H7 (cell line): ENCODE data around the gene DMPK. TPM values are rescaled to one million over a fixed set of nuclear protein-coding genes. Genes with fewer than 3 reads are reported as not detected.
"Not testable (repeated sequence)": the region's sequence is repeated elsewhere in the genome, so short reads cannot be mapped to it uniquely, and the experiment has no call there.

Experiments
- DNase-seq: peaks from one replicate; pipeline ENCODE4 v3.0.0; 2012
- H3K27me3 ChIP-seq: 2 replicates; pipeline ENCODE4 v1.6.0; 2011; ENCODE audit warnings: mild to moderate bottlenecking, low read length; ENCODE audit not compliant: control insufficient read depth, insufficient read depth
- H3K36me3 ChIP-seq: replicated peaks from 2 replicates; pipeline ENCODE4 v1.5.1; 2011; ENCODE audit warnings: low read length; ENCODE audit not compliant: control insufficient read depth, insufficient read depth
- H3K4me3 ChIP-seq: 2 replicates; pipeline ENCODE4 v1.5.1; 2011; ENCODE audit warnings: low read depth, mild to moderate bottlenecking, control low read depth, low read length, moderate library complexity; ENCODE audit not compliant: insufficient read depth
- total RNA-seq: library from RNA; depleted of rRNA; stranded (reverse); fragments of >200 nt; shearing (Covaris generic); gene quantifications from 2 replicates; pipeline ENCODE4 v1.2.3, GENCODE V29; 2014

The DMPK gene
- total RNA-seq, 1 experiment from 2014 or later = 6.4 TPM

- Histone ChIP-seq H3K36me3 (no peaks in the 10 kb centered on the region), H3K27me3 (no peaks in the 10 kb centered on the region), H3K4me3 (no peak overlapping the region)
- DNase-seq = no peak
Measured at GRCh38 chr19:45804140-45804958, 22.1 kb upstream of the DMPK start.

- Histone ChIP-seq H3K4me3 (no peak overlapping the region), H3K36me3 (no peaks in the 10 kb centered on the region), H3K27me3 (peaks cover 2% of the 10 kb centered on the region)
- DNase-seq = no peak
Measured at GRCh38 chr19:45801603-45802175, 19.4 kb upstream of the DMPK start.

GRCh38 chr19:45800070-45800553, 17.8 kb upstream of the DMPK start:
- Histone ChIP-seq H3K36me3 (no peaks in the 10 kb centered on the region), H3K27me3 (peaks cover 2% of the 10 kb centered on the region), H3K4me3 (no peak overlapping the region)
- DNase-seq = peak; percentile 40

GRCh38 chr19:45799541-45799940, 17.3 kb upstream of the DMPK start:
- H3K4me3 ChIP-seq, H3K36me3 ChIP-seq, DNase-seq, H3K27me3 ChIP-seq: not testable (repeated sequence)

DNA sequence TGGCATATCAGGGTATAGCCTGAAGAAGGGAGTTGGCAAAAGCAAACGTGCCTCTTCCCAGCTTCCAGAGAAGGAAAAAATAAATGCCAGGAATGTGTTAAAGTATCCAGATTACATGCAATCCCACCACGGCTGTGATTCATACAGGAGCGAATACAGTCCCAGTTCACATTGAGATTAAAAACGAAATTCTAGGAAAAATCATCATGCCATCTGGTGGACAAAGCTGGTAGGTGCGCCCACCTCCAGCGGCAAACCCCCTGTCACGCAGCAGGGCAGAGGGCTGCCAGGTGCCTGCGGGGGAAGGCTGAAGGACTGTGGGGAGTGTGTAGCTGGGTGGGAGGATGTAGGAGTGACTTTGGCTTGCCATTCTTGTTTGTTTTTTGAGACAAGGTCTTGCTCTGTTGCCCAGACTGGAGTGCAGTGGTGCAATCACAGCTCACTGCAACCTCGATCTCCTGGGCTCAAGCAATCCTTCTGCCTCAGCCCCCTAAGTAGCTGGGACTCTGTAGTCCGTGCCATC, 16.8 kb upstream of the DMPK start:
- H3K4me3 ChIP-seq = no peak overlapping the region
- H3K27me3 ChIP-seq = peaks cover 2% of the 10 kb centered on the region
- DNase-seq = peak; percentile 94
- H3K36me3 ChIP-seq = no peaks in the 10 kb centered on the region

GRCh38 chr19:45794627-45795026, 12.3 kb upstream of the DMPK start:
- DNase-seq = no peak
- H3K27me3 ChIP-seq = peaks cover 2% of the 10 kb centered on the region

DNA sequence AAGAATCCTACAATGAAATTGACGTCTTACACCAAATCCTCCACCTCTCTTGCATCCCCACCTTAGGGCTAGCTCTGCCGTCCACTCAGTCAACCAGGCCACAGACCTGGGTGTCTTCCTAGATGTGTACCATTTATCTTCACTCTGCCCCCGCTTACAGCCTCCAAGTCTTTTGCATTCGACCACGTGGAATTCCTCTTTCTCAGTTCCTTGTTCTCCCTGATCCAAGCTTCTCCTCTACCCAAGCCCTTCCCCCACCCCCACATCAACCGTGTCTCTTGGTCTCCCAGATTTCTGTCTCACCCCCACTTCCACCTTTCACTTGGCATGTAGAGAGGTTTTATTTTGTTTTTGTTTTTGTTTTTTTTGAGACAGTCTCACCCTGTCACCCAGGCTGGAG, 11.6 kb upstream of the DMPK start:
- DNase-seq = no peak
- H3K4me3 ChIP-seq = no peak overlapping the region
- H3K36me3 ChIP-seq = peaks cover 10% of the 10 kb centered on the region
- peaks cover 2% of the 10 kb centered on the region for H3K27me3 ChIP-seq

More at GRCh38 chr19:45794627-45795026, 12.3 kb upstream of the DMPK start:
- peaks cover 4% of the 10 kb centered on the region for H3K36me3 ChIP-seq
- H3K4me3 ChIP-seq = no peak overlapping the region

DNA sequence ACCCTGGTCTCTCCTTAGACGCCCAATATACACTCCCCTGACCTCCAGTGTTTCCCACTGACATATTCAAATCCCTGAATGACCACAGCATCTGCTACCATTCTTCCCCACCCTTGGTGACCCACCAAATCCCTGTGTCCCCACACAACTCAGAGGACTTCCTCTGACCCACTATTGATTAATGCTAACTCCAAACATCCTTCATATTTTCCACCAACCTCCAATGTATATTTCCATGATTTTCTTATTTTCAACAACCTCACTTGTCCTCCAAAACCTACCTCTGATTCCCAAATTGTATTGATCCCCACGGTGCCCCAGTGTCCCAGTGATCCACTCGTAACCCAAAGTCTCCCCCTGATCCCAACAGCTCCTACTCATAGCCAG, 10.9 kb upstream of the DMPK start:
- H3K36me3 ChIP-seq = peaks cover 11% of the 10 kb centered on the region
- no peak overlapping the region for H3K4me3 ChIP-seq
- no peak for DNase-seq
- H3K27me3 ChIP-seq = peaks cover 2% of the 10 kb centered on the region

DNA sequence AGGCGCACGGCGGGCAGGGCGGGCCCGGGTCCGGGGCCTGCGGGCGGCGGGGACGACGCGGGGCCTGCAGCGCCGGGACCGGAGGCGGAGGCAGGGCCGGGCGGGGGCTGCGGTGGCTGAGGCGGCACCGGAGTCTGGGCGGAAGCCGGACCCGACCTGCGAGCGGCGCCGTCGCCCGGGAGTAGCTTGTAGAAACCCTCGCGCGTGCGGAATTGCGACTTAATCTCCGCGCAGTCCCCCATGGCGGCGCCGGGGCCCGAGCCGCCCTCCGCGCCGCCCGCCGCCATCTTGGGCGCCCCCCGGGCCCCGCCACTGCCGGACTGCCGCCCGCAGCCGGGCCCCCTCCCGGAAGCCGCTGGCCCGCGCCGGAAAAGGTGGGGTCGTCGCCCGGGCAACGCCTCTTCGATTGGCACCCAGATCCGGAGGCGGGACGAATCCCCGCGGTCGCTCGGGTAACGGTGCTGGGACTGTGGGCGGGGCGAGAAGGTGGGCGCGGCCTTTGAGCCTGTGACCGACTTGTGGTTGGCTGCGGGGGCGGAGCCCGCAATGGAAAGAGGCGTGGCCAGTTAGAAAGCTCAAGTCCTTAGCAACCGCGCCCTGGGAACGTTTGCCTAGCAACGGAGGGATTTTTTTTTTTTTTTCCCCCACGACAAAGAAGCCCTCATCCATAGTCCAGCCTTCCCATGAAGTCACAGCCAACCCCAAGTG, 10.3 kb upstream of the DMPK start, which contains the start of gene DMWD:
Gene DMWD (minus strand): TSS at position 376 of the 708 bp plus-strand sequence. CDS start 89 bp downstream, at position 287.
- Histone ChIP-seq H3K27me3 (no peaks in the 10 kb centered on the region), H3K4me3 (peak within 1 kb of the TSS; percentile 81), H3K36me3 (peaks cover 11% of the 10 kb centered on the region)
- peak; percentile 99 for DNase-seq

DNA sequence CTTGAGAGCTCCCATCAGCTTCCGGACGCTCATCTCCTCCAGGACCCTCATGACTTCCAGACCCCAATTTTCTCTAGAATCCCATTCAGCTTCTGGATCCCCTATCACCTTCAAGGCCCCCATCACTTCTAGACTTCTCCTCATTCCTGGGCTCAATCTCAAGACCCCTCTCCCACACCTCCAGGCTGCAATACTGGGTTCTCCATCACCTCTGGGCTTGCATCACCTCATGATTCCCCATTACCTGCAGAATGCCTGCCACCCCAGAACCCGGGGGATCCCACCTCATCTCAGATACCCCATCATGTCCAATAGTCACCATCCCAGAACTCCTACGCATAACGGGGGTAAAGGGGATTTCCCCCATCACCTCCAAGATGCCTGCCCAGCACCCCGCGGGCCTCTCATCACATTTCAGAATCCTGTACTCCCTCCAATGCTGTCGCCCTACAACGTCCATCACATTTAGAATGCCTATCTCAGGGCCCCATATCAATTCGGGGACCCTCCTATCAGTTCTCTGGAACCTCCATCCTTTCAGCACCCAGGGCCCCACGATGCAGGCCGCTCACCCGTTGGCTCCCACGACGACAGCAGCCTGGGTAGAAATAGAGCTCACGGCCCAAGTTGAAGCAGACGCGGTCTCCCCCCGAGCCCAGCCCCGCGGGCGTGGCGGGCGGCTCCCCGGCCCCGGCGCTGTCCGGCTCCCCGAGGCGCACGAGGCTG, 9.6 kb upstream of the DMPK start:
- Histone ChIP-seq H3K27me3 (no peaks in the 10 kb centered on the region), H3K4me3 (peak overlapping the region; percentile 81), H3K36me3 (peaks cover 13% of the 10 kb centered on the region)
- DNase-seq = no peak

DNA sequence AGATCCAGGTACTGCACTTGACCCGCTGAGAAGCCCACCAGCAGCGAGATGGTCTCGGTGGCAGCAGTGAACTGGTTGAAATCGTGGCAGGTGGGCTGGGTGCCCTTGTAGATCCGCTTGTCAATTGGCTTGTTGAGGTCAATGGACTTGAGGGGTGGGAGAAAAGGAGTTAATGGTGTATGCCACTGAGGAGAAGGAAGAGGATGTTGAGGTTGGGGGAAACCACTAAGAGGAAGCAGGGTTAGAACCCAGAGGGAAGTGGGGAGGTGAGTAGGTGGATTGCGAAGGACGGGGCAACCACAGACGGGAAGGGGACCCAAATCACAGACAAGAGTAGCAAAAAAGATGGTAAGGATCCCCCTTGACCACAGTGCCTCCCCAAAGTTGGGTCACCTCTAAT, 8.7 kb upstream of the DMPK start:
- Histone ChIP-seq H3K4me3 (no peak overlapping the region; the same call in 1 of the 2 replicates), H3K36me3 (peaks cover 13% of the 10 kb centered on the region), H3K27me3 (no peaks in the 10 kb centered on the region)
- no peak for DNase-seq

DNA sequence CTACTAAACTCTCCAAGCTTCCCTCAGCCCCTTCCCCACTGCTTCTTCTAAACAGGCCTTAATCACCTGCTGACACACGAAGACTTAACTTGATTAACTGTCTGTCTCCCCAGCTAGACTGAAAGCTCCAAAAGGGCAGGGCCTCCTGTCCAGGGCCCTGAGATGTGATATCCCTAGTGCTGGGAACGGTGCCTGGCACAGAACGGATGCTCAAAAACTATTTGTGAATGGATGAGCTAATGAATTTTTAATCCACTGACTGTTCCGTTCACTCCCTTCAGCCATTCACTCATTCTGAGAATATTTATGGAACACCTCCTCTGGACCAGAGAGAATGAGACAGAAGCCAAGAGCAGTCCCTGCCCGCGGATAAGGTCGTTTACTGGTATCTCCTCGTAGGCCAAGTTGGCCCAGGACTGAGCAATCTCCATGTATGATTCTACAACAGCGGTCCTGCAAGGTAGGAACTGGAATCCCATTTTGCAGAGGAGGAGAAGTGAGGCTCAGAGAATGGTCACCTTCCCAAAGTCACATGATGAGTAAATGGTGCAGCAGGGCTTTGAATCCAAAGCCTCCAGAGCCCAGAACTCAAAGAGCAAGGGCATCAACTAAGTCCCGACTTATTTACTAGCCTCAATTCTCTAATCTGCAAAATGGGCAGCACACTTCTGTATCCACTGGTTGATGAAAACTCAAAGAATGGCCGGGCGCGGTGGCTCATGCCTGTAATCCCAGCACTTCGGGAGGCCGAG, 6.9 kb upstream of the DMPK start:
- no peak for DNase-seq
- H3K4me3 ChIP-seq = no peak overlapping the region
- H3K36me3 ChIP-seq = peaks cover 13% of the 10 kb centered on the region
- H3K27me3 ChIP-seq = no peaks in the 10 kb centered on the region

- Histone ChIP-seq H3K36me3 (peaks cover 13% of the 10 kb centered on the region), H3K4me3 (no peak overlapping the region), H3K27me3 (no peaks in the 10 kb centered on the region; the same call in 1 of the 2 replicates)
- DNase-seq = no peak
Measured at GRCh38 chr19:45786533-45786894, 4.2 kb upstream of the DMPK start.
